Measurements from ENCODE around the gene CCDC188. TPM values are rescaled to one million over a fixed set of nuclear protein-coding genes. Genes with fewer than 3 reads are reported as not detected.

The CCDC188 gene
- total and polyA plus RNA-seq, 2 of the 13 experiments (the other 11 are each of a cell fraction or from before 2014, with no cell fraction given) = not detected

DNA sequence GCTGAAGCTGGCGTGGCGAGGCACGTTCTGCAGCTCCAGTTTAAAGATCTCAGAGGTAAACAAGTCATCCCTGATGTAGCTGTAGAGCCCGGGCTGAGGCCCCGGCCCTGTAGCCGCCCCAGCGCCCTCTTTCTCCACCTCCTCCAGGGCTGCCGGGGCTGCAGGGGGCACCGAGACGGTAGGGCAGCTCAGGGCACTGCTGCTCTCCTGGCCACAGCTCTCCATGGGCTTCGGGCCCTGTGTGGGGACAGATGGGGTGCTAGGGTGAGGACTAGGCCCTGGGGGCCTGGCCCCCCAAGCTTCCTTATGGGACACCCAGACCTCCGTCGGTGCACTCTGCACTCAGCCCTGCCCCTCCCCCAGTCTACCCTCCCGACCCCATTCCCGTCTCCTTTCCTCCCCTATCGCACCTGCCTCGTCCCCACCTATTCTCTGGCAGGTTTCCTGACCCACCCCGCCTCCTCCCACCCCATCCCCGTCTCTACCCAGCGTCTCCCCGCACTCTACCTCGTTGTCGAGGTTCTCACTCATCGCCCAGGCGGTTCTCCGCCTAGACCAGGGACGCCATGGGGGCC is 34.4 kb downstream of the CCDC188 start (continued):
- TF ChIP-seq, protein P1, sequence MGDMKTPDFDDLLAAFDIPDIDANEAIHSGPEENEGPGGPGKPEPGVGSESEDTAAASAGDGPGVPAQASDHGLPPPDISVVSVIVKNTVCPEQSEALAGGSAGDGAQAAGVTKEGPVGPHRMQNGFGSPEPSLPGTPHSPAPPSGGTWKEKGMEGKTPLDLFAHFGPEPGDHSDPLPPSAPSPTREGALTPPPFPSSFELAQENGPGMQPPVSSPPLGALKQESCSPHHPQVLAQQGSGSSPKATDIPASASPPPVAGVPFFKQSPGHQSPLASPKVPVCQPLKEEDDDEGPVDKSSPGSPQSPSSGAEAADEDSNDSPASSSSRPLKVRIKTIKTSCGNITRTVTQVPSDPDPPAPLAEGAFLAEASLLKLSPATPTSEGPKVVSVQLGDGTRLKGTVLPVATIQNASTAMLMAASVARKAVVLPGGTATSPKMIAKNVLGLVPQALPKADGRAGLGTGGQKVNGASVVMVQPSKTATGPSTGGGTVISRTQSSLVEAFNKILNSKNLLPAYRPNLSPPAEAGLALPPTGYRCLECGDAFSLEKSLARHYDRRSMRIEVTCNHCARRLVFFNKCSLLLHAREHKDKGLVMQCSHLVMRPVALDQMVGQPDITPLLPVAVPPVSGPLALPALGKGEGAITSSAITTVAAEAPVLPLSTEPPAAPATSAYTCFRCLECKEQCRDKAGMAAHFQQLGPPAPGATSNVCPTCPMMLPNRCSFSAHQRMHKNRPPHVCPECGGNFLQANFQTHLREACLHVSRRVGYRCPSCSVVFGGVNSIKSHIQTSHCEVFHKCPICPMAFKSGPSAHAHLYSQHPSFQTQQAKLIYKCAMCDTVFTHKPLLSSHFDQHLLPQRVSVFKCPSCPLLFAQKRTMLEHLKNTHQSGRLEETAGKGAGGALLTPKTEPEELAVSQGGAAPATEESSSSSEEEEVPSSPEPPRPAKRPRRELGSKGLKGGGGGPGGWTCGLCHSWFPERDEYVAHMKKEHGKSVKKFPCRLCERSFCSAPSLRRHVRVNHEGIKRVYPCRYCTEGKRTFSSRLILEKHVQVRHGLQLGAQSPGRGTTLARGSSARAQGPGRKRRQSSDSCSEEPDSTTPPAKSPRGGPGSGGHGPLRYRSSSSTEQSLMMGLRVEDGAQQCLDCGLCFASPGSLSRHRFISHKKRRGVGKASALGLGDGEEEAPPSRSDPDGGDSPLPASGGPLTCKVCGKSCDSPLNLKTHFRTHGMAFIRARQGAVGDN (CRISPR knock-in tag; IDR thresholded peaks at IDR 0.05) = no peak
- TF ChIP-seq PHF8 (CRISPR knock-in tag; IDR thresholded peaks at IDR 0.05) = 0 out of 2 replicates have a peak, but pooled peaks have one; percentile 4
- TF ChIP-seq FOSL2 (CRISPR knock-in tag; IDR thresholded peaks at IDR 0.05) = no peak
- TF ChIP-seq, protein P2, sequence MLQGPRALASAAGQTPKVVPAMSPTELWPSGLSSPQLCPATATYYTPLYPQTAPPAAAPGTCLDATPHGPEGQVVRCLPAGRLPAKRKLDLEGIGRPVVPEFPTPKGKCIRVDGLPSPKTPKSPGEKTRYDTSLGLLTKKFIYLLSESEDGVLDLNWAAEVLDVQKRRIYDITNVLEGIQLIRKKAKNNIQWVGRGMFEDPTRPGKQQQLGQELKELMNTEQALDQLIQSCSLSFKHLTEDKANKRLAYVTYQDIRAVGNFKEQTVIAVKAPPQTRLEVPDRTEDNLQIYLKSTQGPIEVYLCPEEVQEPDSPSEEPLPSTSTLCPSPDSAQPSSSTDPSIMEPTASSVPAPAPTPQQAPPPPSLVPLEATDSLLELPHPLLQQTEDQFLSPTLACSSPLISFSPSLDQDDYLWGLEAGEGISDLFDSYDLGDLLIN (CRISPR knock-in tag; IDR thresholded peaks at IDR 0.05; ENCODE audit: borderline replicate concordance) = no peak
- TF ChIP-seq POLR2A (IDR thresholded peaks at IDR 0.05; ENCODE audit: insufficient read depth in 1 of 2, low read depth in 2 of 2, low read length in 2 of 2) = no peak
- no peak for TF ChIP-seq AHR (CRISPR knock-in tag; IDR thresholded peaks at IDR 0.05)
- no peak for TF ChIP-seq ZNF660 (CRISPR knock-in tag; IDR thresholded peaks at IDR 0.05; ENCODE audit: borderline replicate concordance, low read depth)
- TF ChIP-seq RBM39 (IDR thresholded peaks at IDR 0.05; ENCODE audit: low read depth, low read length, poor library complexity, severe bottlenecking) = peak; percentile 58
- no peak for TF ChIP-seq FOXK2 (IDR thresholded peaks at IDR 0.05)
- TF ChIP-seq POLR2AphosphoS2 (IDR thresholded peaks at IDR 0.05; ENCODE audit: low read depth, low read length) = 0 out of 2 replicates have a peak, but pooled peaks have one; percentile 7
- TF ChIP-seq, protein P3, sequence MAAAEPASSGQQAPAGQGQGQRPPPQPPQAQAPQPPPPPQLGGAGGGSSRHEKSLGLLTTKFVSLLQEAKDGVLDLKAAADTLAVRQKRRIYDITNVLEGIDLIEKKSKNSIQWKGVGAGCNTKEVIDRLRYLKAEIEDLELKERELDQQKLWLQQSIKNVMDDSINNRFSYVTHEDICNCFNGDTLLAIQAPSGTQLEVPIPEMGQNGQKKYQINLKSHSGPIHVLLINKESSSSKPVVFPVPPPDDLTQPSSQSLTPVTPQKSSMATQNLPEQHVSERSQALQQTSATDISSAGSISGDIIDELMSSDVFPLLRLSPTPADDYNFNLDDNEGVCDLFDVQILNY (CRISPR knock-in tag; conservative IDR thresholded peaks at IDR 0.05) = 0 out of 2 replicates have a peak, but pooled peaks have one; percentile 3
- TF ChIP-seq ERF (CRISPR knock-in tag; IDR thresholded peaks at IDR 0.05) = no peak
- 0 out of 2 replicates have a peak, but pooled peaks have one; percentile 28 for TF ChIP-seq ZNF296 (CRISPR knock-in tag; conservative IDR thresholded peaks at IDR 0.05)
- TF ChIP-seq, protein P4, sequence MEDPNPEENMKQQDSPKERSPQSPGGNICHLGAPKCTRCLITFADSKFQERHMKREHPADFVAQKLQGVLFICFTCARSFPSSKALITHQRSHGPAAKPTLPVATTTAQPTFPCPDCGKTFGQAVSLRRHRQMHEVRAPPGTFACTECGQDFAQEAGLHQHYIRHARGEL (CRISPR knock-in tag; IDR thresholded peaks at IDR 0.05) = no peak
